ENCODE results near the gene SURF1.

DNA sequence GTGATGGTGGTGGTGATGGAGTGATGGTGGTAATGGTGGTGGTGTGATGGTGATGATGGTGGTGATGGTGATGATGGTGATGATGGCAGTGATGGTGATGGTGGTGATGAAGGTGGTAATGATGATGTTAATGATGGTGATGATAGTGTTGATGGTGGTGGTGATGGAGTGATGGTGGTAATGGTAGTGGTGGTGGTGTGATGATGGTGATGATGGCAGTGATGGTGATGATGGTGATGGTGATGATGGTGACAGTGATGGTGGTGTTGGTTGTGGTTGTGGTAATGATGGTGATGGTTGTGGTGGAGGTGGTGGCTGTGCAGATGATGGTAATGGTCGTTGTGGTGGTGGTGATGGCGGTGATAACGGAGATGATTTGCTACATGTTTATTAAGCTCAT lies 27.2 kb upstream of the SURF1 start:
- TF ChIP-seq FOXM1 (IDR thresholded peaks at IDR 0.05; ENCODE audit: borderline replicate concordance, low read depth) (no peak), RAD21 (IDR thresholded peaks at IDR 0.05; ENCODE audit: low read depth) (no peak), TEAD4 (IDR thresholded peaks at IDR 0.05) (no peak), YY1 (IDR thresholded peaks at IDR 0.05; ENCODE audit: low read depth) (no peak)

All from Ishikawa (cell line).